Measurements from ENCODE around the gene MIAT. TPM values are rescaled to one million over a fixed set of nuclear protein-coding genes. Genes with fewer than 3 reads are reported as not detected.

MIAT gene
- total RNA-seq, 4 donors from 2014 or later: 0.42 to 1.5 (median 0.62) TPM

DNA sequence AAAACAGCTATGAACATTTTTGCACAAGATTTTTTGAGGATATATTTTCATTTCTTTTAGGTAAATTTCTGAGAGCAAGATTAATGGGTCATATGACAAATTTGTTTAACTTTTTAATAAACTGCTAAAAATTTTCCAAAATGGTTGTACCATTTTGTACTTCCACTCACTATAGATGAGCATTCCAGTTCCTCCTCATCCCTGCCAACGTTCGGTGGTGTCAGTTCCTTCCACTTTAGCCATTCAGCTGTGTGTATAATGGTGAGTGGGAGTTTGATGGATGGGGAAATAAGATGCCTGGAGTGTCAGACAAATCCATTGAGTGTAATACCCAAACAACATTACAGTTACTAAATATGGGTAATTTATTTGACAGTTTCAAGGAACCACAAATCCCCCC is 49.7 kb downstream of the MIAT start:
- no peaks in the 10 kb centered on the region for H3K4me1 ChIP-seq
- peaks cover 0 to 19% (median 0%) of the 10 kb centered on the region in 3 donors for H3K36me3 ChIP-seq
- 84 to 91% methylated on average over 2 of the region's 2 CpGs for WGBS, 2 donors
- no peak overlapping the region for H3K27ac ChIP-seq
- DNase-seq (ENCODE audit: low spot score in 2 of 2): no peak
- TF ChIP-seq POLR2A (IDR thresholded peaks at IDR 0.05) (no peak), EP300 (IDR thresholded peaks at IDR 0.05) (no peak)
- TF ChIP-seq, protein P1, sequence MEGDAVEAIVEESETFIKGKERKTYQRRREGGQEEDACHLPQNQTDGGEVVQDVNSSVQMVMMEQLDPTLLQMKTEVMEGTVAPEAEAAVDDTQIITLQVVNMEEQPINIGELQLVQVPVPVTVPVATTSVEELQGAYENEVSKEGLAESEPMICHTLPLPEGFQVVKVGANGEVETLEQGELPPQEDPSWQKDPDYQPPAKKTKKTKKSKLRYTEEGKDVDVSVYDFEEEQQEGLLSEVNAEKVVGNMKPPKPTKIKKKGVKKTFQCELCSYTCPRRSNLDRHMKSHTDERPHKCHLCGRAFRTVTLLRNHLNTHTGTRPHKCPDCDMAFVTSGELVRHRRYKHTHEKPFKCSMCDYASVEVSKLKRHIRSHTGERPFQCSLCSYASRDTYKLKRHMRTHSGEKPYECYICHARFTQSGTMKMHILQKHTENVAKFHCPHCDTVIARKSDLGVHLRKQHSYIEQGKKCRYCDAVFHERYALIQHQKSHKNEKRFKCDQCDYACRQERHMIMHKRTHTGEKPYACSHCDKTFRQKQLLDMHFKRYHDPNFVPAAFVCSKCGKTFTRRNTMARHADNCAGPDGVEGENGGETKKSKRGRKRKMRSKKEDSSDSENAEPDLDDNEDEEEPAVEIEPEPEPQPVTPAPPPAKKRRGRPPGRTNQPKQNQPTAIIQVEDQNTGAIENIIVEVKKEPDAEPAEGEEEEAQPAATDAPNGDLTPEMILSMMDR (IDR thresholded peaks at IDR 0.05): no peak
- H3K4me3 ChIP-seq: no peak overlapping the region
- no peaks in the 10 kb centered on the region for H3K27me3 ChIP-seq
- H3K9me3 ChIP-seq: peaks cover 0 to 10% (median 2%) of the 10 kb centered on the region in 4 donors

DNA sequence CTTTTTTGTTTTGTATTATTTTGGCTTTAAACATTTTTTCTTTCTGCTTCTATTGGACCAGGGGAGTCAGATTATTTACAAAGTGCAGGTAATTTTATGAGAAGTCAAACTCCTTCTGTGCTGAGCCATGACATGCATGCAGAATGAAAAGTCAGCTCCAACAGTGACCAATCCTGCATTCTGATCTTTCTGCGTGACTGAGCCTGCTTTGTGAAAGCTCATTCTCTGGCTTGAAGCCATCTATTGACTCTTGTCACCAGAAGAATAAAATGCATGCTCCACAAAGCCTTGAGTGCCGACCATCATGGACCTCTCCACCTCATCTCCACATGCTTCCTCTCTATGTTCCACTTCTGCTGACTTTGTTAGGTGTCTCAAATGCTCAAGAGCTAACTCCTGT is 50.2 kb downstream of the MIAT start:
- DNase-seq (ENCODE audit: low spot score in 2 of 2): no peak
- 45 to 63% methylated on average over 2 of the region's 2 CpGs for WGBS, 2 donors
- H3K27ac ChIP-seq: no peak overlapping the region
- peaks cover 0 to 23% (median 0%) of the 10 kb centered on the region in 3 donors for H3K36me3 ChIP-seq
- TF ChIP-seq, protein P1 (IDR thresholded peaks at IDR 0.05): no peak
- no peak for TF ChIP-seq POLR2A (IDR thresholded peaks at IDR 0.05)
- H3K27me3 ChIP-seq: no peaks in the 10 kb centered on the region
- no peaks in the 10 kb centered on the region for H3K4me1 ChIP-seq
- H3K4me3 ChIP-seq: no peak overlapping the region
- H3K9me3 ChIP-seq: peaks cover 0 to 10% (median 2%) of the 10 kb centered on the region in 4 donors

GRCh38 chr22:26708256-26709009 is 51.0 kb downstream of the MIAT start:
- H3K27me3 ChIP-seq: no peaks in the 10 kb centered on the region
- peaks cover 0 to 19% (median 0%) of the 10 kb centered on the region in 3 donors for H3K36me3 ChIP-seq
- WGBS, 2 donors: 66 to 83% methylated on average over 7 of the region's 7 CpGs
- H3K4me3 ChIP-seq: no peak overlapping the region
- no peak overlapping the region for H3K27ac ChIP-seq
- TF ChIP-seq, protein P1 (IDR thresholded peaks at IDR 0.05): no peak
- TF ChIP-seq EP300 (IDR thresholded peaks at IDR 0.05): no peak
- TF ChIP-seq POLR2A (IDR thresholded peaks at IDR 0.05): no peak
- no peak for DNase-seq (ENCODE audit: low spot score in 2 of 2)
- no peaks in the 10 kb centered on the region for H3K4me1 ChIP-seq
- H3K9me3 ChIP-seq: peaks cover 0 to 10% (median 2%) of the 10 kb centered on the region in 4 donors

- no peak for DNase-seq (ENCODE audit: low spot score in 2 of 2)
- H3K9me3 ChIP-seq: peaks cover 0 to 10% (median 2%) of the 10 kb centered on the region in 4 donors
- H3K27me3 ChIP-seq: no peaks in the 10 kb centered on the region
- TF ChIP-seq, protein P1 (IDR thresholded peaks at IDR 0.05): no peak
- TF ChIP-seq EP300 (IDR thresholded peaks at IDR 0.05) (no peak), POLR2A (IDR thresholded peaks at IDR 0.05) (no peak)
- 84 to 89% methylated on average over 3 of the region's 3 CpGs for WGBS, 2 donors
- H3K4me3 ChIP-seq: no peak overlapping the region
- H3K36me3 ChIP-seq: peaks cover 0 to 27% (median 0%) of the 10 kb centered on the region in 3 donors
- no peak overlapping the region for H3K27ac ChIP-seq
- H3K4me1 ChIP-seq: no peaks in the 10 kb centered on the region
These were observed 52.4 kb downstream of the MIAT start for GRCh38 chr22:26709617-26710390.

Data from tibial nerve (tissue), 4 donors.